GM12878 (cell line): ENCODE data around the gene ACTR2. TPM values are rescaled to one million over a fixed set of nuclear protein-coding genes. Genes with fewer than 3 reads are reported as not detected.
"Not testable (repeated sequence)": the region's sequence is repeated elsewhere in the genome, so short reads cannot be mapped to it uniquely, and the experiment has no call there.

Experiments used
- ATAC-seq: fragments of 200-7000 bp; cut with Tn5 transposase; 3 replicates; pipeline ENCODE4 v1.9.1; 2020; ENCODE audit warnings: mild to moderate bottlenecking, moderate library complexity
- BruUV-seq: library from RNA; stranded (reverse); fragments of 400-500 nt; replicated peaks from 2 replicates; lab custom pipeline; 2021; lab: Mats Ljungman, UMichigan
- CTCF ChIA-PET: fragments of 300-600 bp; sonication (Branson Sonifier 250); formaldehyde crosslinking; extraction: SDS; loops from one replicate; lab custom pipeline; 2021; ENCODE audit warnings: inconsistent platforms; lab: Yijun Ruan, JAX
- POLR2A ChIA-PET: fragments of 350-600 bp; formaldehyde crosslinking; extraction: SDS; loops from one replicate; lab custom pipeline; 2021; ENCODE audit warnings: inconsistent platforms; lab: Charles Lee
- RAD21 ChIA-PET: fragments of 300-600 bp; sonication (Branson Sonifier 250); formaldehyde crosslinking; loops from one replicate; lab custom pipeline; 2023; ENCODE audit warnings: antibody characterized with exemption; ENCODE audit not compliant: unreplicated experiment; lab: Charles Lee
- SMC1A ChIA-PET: fragments of 300-600 bp; sonication (Branson Sonifier 250); formaldehyde crosslinking; loops from one replicate; lab custom pipeline; 2023; ENCODE audit not compliant: unreplicated experiment, uncharacterized antibody; lab: Charles Lee
- DNase-seq: peaks from one replicate; pipeline ENCODE4 v3.0.0-alpha.2; 2011; ENCODE audit warnings: low read depth, low spot score
- FAIRE-seq: peaks from 3 replicates; lab custom pipeline; 2011; peaks lifted over from hg19 to GRCh38; lab: Jason Lieb, UNC
- H2AFZ ChIP-seq: 2 replicates; pipeline ENCODE4 v1.6.0; 2011; ENCODE audit warnings: low read depth, low read length, control low read depth; ENCODE audit not compliant: control insufficient read depth
- H3K27ac ChIP-seq: 2 replicates; pipeline ENCODE4 v1.5.1; 2011; ENCODE audit warnings: control low read depth; ENCODE audit not compliant: control insufficient read depth, insufficient read depth
- H3K27me3 ChIP-seq, 2 experiments: replicated peaks in 1 of 2; 2 replicates each; pipeline versions ENCODE4 v1.6.0 to v1.6.1; 2011; ENCODE audit warnings: low read length in 1 of 2; ENCODE audit not compliant: control insufficient read depth in 2 of 2, insufficient read depth in 2 of 2
- H3K36me3 ChIP-seq, 2 experiments: 2 replicates each; pipeline ENCODE4 v1.5.1; 2011; ENCODE audit warnings: low read length in 1 of 2; ENCODE audit not compliant: control insufficient read depth in 2 of 2, insufficient read depth in 2 of 2
- H3K4me1 ChIP-seq: 2 replicates; pipeline ENCODE4 v1.6.1; 2011; ENCODE audit warnings: mild to moderate bottlenecking, low read length, moderate library complexity, mixed read lengths; ENCODE audit not compliant: control insufficient read depth, insufficient read depth
- H3K4me2 ChIP-seq: 2 replicates; pipeline ENCODE4 v1.6.0; 2011; ENCODE audit warnings: control low read depth; ENCODE audit not compliant: control insufficient read depth, insufficient read depth
- H3K4me3 ChIP-seq: fragments of 200-600 bp; sonication (generic); 2 replicates; pipeline ENCODE4 v1.5.1; 2016
- H3K79me2 ChIP-seq: 2 replicates; pipeline ENCODE4 v1.6.0; 2011; ENCODE audit warnings: low read length; ENCODE audit not compliant: control insufficient read depth, insufficient read depth
- H3K9ac ChIP-seq: 2 replicates; pipeline ENCODE4 v1.8.0; 2011; ENCODE audit warnings: low read length, control low read depth, mixed read lengths; ENCODE audit not compliant: control insufficient read depth, insufficient read depth
- H3K9me3 ChIP-seq: replicated peaks from 3 replicates; pipeline ENCODE4 v1.5.1; 2011; ENCODE audit warnings: mild to moderate bottlenecking, low read length; ENCODE audit not compliant: control insufficient read depth, insufficient read depth
- H4K20me1 ChIP-seq: 2 replicates; pipeline ENCODE4 v1.6.0; 2011; ENCODE audit not compliant: control insufficient read depth, insufficient read depth
- BCL11A ChIP-seq: IDR thresholded peaks from 2 replicates; pipeline ENCODE4 v1.6.1; 2011; ENCODE audit warnings: low read depth, low read length
- BCLAF1 ChIP-seq: fragments of 450-650 bp; IDR thresholded peaks from 2 replicates; pipeline ENCODE4 v1.6.1; 2017; ENCODE audit warnings: antibody characterized with exemption, mild to moderate bottlenecking, moderate library complexity
- E4F1 ChIP-seq: fragments of 450-650 bp; IDR thresholded peaks from 2 replicates; pipeline ENCODE4 v1.6.1; 2018; ENCODE audit warnings: borderline replicate concordance, mild to moderate bottlenecking; ENCODE audit not compliant: partially characterized antibody
- FOXM1 ChIP-seq: IDR thresholded peaks from 2 replicates; pipeline ENCODE4 v1.6.1; 2012; ENCODE audit warnings: low read depth, mild to moderate bottlenecking, inconsistent platforms, low read length, moderate library complexity
- GABPA ChIP-seq: IDR thresholded peaks from 2 replicates; pipeline ENCODE4 v1.6.1; 2014; ENCODE audit warnings: antibody characterized with exemption, low read depth, mild to moderate bottlenecking, inconsistent platforms
- MEF2A ChIP-seq: IDR thresholded peaks from 2 replicates; pipeline ENCODE4 v1.6.1; 2011; ENCODE audit warnings: low read depth, mild to moderate bottlenecking, low read length, moderate library complexity; ENCODE audit not compliant: insufficient read depth
- NFYB ChIP-seq: IDR thresholded peaks from 2 replicates; pipeline ENCODE4 v1.6.1; 2011; ENCODE audit warnings: low read depth, mild to moderate bottlenecking, low read length, improper control_type of control experiment, moderate library complexity; ENCODE audit not compliant: insufficient read depth
- PAX8 ChIP-seq: fragments of 450-650 bp; IDR thresholded peaks from 2 replicates; pipeline ENCODE4 v1.6.1; 2017; ENCODE audit warnings: mild to moderate bottlenecking, moderate library complexity
- YBX1 ChIP-seq: fragments of 450-650 bp; IDR thresholded peaks from 2 replicates; pipeline ENCODE4 v1.6.1; 2016; ENCODE audit warnings: antibody characterized with exemption
- WGBS: methylation state at CpG from one replicate; pipeline ENCODE4 v1.1.6; 2016; ENCODE audit warnings: low lambda C conversion rate; ENCODE audit not compliant: insufficient replicate concordance, insufficient coverage; ENCODE audit errors: missing lambda C conversion rate; 5-methylcytosine and 5-hydroxymethylcytosine counted together
- in situ Hi-C: fragments of 300-500 bp; cut with MboI; formaldehyde crosslinking; loops from 9 replicates; pipeline ENCODE4 v1.14.3; 2018; ENCODE audit warnings: mixed read lengths
- intact Hi-C: fragments of 100-400 bp; cut with micrococcal nuclease; formaldehyde crosslinking; loops from one replicate; pipeline ENCODE4 v1.14.2; 2022; ENCODE audit not compliant: unreplicated experiment
- polyA plus RNA-seq, 11 experiments: library from polyadenylated mRNA; depleted of rRNA in 4 of 11; unstranded in 6 of 11; stranded (reverse) in 5 of 11; fragments of >200 nt; fragmentation: Nextera tagmentation in 4 of 11; fragmentation: Illumina TruSeq in 1 of 11; extraction: Ambion mirVana in 4 of 11; extraction: Trizol in 1 of 11; gene quantifications; 1 replicate in 1 of 11; 2 replicates in 10 of 11; pipeline versions ENCODE4 v1.2.1 to v1.2.3, GENCODE V29; 2011 to 2016; ENCODE audit warnings: inconsistent platforms in 2 of 11, missing spikeins in 2 of 11, low read depth in 1 of 11
- total RNA-seq, 4 experiments: library from RNA; depleted of rRNA in 3 of 4; stranded (reverse); fragments of >200 nt in 3 of 4; fragmentation: Illumina TruSeq in 1 of 4; extraction: Trizol in 1 of 4; gene quantifications; 2 replicates each; pipeline versions ENCODE4 v1.2.1 to v1.2.3, GENCODE V29; 2013 to 2021

Gene ACTR2
- total and polyA plus RNA-seq, 10 of the 15 experiments (the other 5 are each of a cell fraction or from before 2014, with no cell fraction given) = 94.2 to 401 (median 195) TPM

GRCh38 chr2:65244452-65244851 is 16.8 kb downstream of the ACTR2 start:
- H2AFZ ChIP-seq, H3K27ac ChIP-seq, H3K9ac ChIP-seq, BruUV-seq, H3K4me3 ChIP-seq, H3K4me1 ChIP-seq, H3K4me2 ChIP-seq, FAIRE-seq, ATAC-seq, H4K20me1 ChIP-seq, SMC1A ChIA-PET, H3K9me3 ChIP-seq, in situ Hi-C loops, H3K27me3 ChIP-seq, intact Hi-C loops, RAD21 ChIA-PET, DNase-seq: not testable (repeated sequence)
- H3K79me2 ChIP-seq = peaks cover 29% of the 10 kb centered on the region
- WGBS = 65% methylated on average over 2 of the region's 2 CpGs
- peaks cover 2 to 32% of the 10 kb centered on the region in 2 experiments for H3K36me3 ChIP-seq
- ChIA-PET POLR2A (interaction anchor here (0.7 kb wide), 2 partner anchors 33 to 354 kb away, joined by 3 to 4 read pairs; no protein-coding TSS in a partner anchor), CTCF (interaction anchor here (0.6 kb wide), 2 partner anchors 60 to 1114 kb away, joined by 3 read pairs; no protein-coding TSS in a partner anchor)

- H3K9ac ChIP-seq = no peak overlapping the region
- DNase-seq = no peak
- intact Hi-C loops = no loop called here
- BruUV-seq = no TSS peak
- POLR2A ChIA-PET = interaction anchor here (1.1 kb wide), 1 partner anchor 85 kb away, joined by 4 read pairs; no protein-coding TSS in a partner anchor
- no peaks in the 10 kb centered on the region; the same call in 1 of the 2 replicates for H4K20me1 ChIP-seq
- no peak overlapping the region for H3K4me2 ChIP-seq
- ATAC-seq = no peak
- H3K79me2 ChIP-seq = no peaks in the 10 kb centered on the region; the same call in none of the 2 replicates
- no peak overlapping the region for H3K4me3 ChIP-seq
- H3K27me3 ChIP-seq = no peaks in the 10 kb centered on the region
- H3K36me3 ChIP-seq = peaks cover 4 to 28% of the 10 kb centered on the region in 2 experiments
- H3K27ac ChIP-seq = no peak overlapping the region
- FAIRE-seq = no peak
- no peak overlapping the region for H2AFZ ChIP-seq
- in situ Hi-C loops = no loop called here
- H3K9me3 ChIP-seq = no peaks in the 10 kb centered on the region
- RAD21 ChIA-PET = interaction anchor here (0.7 kb wide), 1 partner anchor 991 kb away, joined by 3 read pairs; no protein-coding TSS in a partner anchor
- SMC1A ChIA-PET = interaction anchor here (1.5 kb wide), 1 partner anchor 26 kb away, joined by 3 read pairs; no protein-coding TSS in a partner anchor
- CTCF ChIA-PET = interaction anchor here (1.2 to 1.4 kb wide), 2 partner anchors 25 to 188 kb away, joined by 3 to 4 read pairs; partner anchors contain the start of gene ACTR2
- H3K4me1 ChIP-seq = no peaks in the 10 kb centered on the region
- TF ChIP-seq YBX1 (no peak), NFYB (no peak), BCL11A (no peak), PAX8 (no peak), MEF2A (no peak), BCLAF1 (no peak), GABPA (no peak), E4F1 (no peak), FOXM1 (no peak)
Measured at GRCh38 chr2:65252640-65253039, 25.0 kb downstream of the ACTR2 start.
